ENCODE results near the gene FHIT.

Gene FHIT

GRCh38 chr3:60102154-60102553 lies 1149.1 kb downstream of the FHIT start:
- DNase-seq (ENCODE audit: low read depth): no peak

GRCh38 chr3:60101621-60102020 lies 1149.6 kb downstream of the FHIT start:
- DNase-seq (ENCODE audit: low read depth): no peak

GRCh38 chr3:60096403-60096802 lies 1154.8 kb downstream of the FHIT start:
- no peak for DNase-seq (ENCODE audit: low read depth)

GRCh38 chr3:60095930-60096329 lies 1155.3 kb downstream of the FHIT start:
- no peak for DNase-seq (ENCODE audit: low read depth)

- no peak for DNase-seq (ENCODE audit: low read depth)
These were observed 1155.7 kb downstream of the FHIT start for GRCh38 chr3:60095516-60095915.

- no peak for DNase-seq (ENCODE audit: low read depth)
These were observed 1156.8 kb downstream of the FHIT start for GRCh38 chr3:60094392-60094947.

GRCh38 chr3:60090548-60090947 lies 1160.7 kb downstream of the FHIT start:
- no peak for DNase-seq (ENCODE audit: low read depth)

- DNase-seq (ENCODE audit: low read depth): no peak
These were observed 1164.4 kb downstream of the FHIT start for GRCh38 chr3:60086811-60087210.

GRCh38 chr3:60085649-60086048 lies 1165.6 kb downstream of the FHIT start:
- no peak for DNase-seq (ENCODE audit: low read depth)

GRCh38 chr3:60081381-60082095 lies 1169.7 kb downstream of the FHIT start:
- DNase-seq (ENCODE audit: low read depth): no peak

- DNase-seq (ENCODE audit: low read depth): no peak
These were observed 1170.6 kb downstream of the FHIT start for GRCh38 chr3:60080648-60081047.

- DNase-seq (ENCODE audit: low read depth): no peak
These were observed 1172.2 kb downstream of the FHIT start for GRCh38 chr3:60079076-60079475.

GRCh38 chr3:60076331-60076730 lies 1174.9 kb downstream of the FHIT start:
- no peak for DNase-seq (ENCODE audit: low read depth)

GRCh38 chr3:60073942-60074341 lies 1177.3 kb downstream of the FHIT start:
- DNase-seq (ENCODE audit: low read depth): no peak

- no peak for DNase-seq (ENCODE audit: low read depth)
These were observed 1178.0 kb downstream of the FHIT start for GRCh38 chr3:60073228-60073627.

GRCh38 chr3:60070366-60070765 lies 1180.9 kb downstream of the FHIT start:
- DNase-seq (ENCODE audit: low read depth): no peak

GRCh38 chr3:60065227-60065868 lies 1185.9 kb downstream of the FHIT start:
- DNase-seq (ENCODE audit: low read depth): no peak

- DNase-seq (ENCODE audit: low read depth): peak; percentile 3
These were observed 1186.8 kb downstream of the FHIT start for GRCh38 chr3:60064210-60065178.

- DNase-seq (ENCODE audit: low read depth): no peak
These were observed 1194.8 kb downstream of the FHIT start for GRCh38 chr3:60056404-60056803.

GRCh38 chr3:60055765-60056164 lies 1195.5 kb downstream of the FHIT start:
- DNase-seq (ENCODE audit: low read depth): no peak

- DNase-seq (ENCODE audit: low read depth): no peak
These were observed 1197.6 kb downstream of the FHIT start for GRCh38 chr3:60053526-60054265.

- no peak for DNase-seq (ENCODE audit: low read depth)
These were observed 1202.8 kb downstream of the FHIT start for GRCh38 chr3:60048447-60048848.
